D721Med (cell line): Measurements from ENCODE around the gene LRP2.
A peak's percentile ranks its signal among the peaks of the same experiment; 100 is the strongest.

Experiments
- DNase-seq: peaks from one replicate; pipeline ENCODE4 v3.0.0; 2011; ENCODE audit warnings: low spot score; ENCODE audit not compliant: insufficient read length
- FAIRE-seq: peaks from 2 replicates; lab custom pipeline; 2011; peaks lifted over from hg19 to GRCh38; lab: Jason Lieb, UNC
- CTCF ChIP-seq: IDR thresholded peaks from 2 replicates; pipeline ENCODE4 v1.5.1; 2012; ENCODE audit warnings: mild to moderate bottlenecking, control low read depth; ENCODE audit not compliant: insufficient read depth; ENCODE audit errors: missing control alignments

The LRP2 gene

DNA sequence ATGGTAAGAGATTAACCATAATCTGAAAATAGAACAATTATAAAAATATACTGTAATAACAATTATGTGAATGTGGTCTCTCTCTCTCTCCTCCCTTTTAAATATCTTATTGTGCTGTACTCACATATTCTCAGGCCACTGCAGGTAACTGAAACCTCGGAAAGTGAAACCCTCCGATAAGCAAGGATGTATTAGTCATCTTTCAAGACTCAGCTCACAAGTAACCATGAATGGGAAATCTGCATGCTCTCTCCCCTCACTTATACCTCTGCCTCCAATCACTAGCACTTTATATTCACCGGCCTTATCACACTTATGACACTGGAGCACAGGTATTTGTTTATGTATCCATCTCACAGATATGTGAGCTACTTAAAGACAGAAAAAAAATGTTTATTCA, 139.7 kb downstream of the LRP2 start:
- TF ChIP-seq CTCF = no peak
- no peak for FAIRE-seq
- no peak for DNase-seq

DNA sequence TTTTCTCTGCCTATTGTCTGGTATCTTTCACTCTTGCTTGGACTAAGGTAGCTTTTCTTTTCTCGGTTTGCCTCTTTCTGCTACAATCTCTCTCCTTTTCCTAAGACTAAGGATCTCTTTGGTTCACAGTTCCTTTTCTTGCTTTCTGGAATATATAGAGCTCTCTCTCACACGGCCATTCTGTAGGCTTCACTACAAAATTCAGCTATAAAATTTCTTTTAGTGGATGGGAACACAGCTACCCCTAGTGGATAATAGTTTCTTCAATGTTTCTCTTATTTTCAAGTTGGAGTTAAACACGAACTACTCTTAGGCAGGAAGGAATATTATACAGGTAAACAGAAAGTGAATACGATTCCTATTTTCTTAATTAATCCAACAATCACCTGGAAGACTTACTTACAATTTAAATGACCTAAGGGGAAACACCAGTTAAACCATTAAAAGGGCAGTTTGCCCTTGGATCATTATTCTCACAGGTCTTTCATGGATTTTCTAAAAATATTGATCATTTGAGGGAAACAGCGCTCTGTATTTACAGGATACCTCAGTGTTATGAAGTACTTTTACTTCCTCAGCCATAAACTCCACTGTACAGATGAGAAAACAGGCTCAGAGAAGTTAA, 140.5 kb downstream of the LRP2 start:
- FAIRE-seq (no peak), DNase-seq (no peak)
- peak; percentile 28 for TF ChIP-seq CTCF

DNA sequence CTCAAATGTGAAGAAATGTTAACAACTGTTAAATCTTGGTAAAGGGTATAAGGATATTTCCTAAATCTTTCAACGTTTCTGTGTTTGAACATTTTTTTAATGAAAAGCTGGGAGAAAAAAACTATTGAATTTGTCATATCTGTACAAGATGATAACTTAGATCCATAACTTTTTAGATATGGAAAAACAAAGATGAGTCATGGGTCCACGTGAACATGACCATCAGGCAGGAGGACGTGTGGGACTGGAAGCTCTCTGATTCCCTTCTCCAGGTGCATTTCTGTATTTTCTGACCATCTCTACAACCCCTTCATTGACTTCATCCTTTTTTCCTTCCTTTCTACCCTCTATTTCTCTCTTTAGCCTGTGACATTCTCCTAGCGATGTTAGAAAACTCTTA, 151.4 kb downstream of the LRP2 start:
- no peak for TF ChIP-seq CTCF
- no peak for DNase-seq
- no peak for FAIRE-seq

DNA sequence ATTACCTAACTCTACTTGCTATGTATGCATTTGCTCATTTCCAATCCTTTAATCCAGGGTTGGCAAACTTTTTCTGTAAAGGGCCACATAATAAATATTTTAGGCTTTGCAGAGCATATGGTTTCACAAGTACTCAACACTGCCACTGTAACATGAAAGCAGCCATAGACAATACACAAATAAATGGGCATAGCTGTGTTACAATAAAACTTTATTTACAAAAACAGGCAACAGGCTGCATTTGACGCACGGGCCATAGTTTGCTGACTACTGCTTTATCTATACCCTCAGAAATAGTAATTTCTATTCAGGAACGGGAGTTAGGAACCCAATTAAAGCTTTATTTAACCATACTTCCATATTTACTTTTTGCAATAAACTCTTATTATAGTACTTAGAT, 154.3 kb downstream of the LRP2 start:
- TF ChIP-seq CTCF = no peak
- no peak for FAIRE-seq
- DNase-seq = no peak

DNA sequence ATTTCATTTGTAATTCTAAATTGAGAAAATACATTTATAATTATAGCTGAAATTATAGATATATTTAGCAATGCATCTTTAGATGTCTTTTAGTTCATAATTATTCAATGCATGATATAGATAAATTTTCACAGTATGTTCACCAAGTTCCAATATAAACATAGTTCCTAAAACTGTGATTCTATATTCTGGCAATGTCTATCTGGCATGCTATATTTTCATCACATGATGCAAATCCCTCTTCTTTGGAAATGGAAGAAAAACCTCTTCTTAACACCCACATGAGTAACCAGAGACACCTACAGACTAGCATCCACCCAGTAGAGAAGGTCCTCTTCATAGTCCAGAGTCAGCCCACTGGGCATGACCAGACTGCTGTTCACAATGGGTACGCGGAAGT, 157.2 kb downstream of the LRP2 start:
- TF ChIP-seq CTCF = no peak
- FAIRE-seq (no peak), DNase-seq (no peak)

DNA sequence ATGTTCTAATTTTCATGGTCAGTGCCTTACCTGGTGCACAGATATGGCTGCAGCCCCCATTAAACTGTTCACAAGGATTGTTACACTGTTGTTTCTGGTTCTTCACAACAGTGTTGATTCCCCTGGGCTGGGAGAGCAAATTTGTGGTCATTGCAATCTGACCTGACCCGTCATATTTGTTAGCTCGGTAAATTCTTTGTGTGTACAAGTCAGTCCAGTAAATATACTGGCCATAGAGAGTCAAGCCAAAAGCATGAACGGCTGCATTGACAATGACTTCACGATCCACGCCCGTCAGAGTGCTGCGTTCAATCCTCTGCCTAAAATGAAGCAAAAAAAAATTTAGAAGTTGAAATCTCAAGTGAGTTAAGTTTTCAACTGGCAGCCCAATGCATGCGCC, 158.4 kb downstream of the LRP2 start:
- DNase-seq (no peak), FAIRE-seq (no peak)
- TF ChIP-seq CTCF = no peak

DNA sequence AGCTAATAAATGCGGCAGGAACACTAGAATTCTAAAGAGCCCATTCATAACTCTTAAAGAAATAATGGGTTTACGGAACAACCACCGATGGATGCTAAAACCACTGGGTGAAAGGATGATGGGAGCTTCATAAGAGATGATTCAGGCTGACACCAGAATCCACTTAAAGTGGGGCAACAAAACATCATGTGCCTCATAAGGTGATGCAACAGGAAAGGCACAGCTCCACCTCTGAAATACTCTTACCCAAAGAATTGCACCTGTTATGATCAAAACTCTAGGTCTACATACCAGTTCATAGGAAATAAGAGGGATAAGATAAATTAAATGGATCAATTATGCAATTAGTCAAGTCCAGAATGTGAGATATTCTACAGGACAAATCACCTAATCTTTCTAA, 161.6 kb downstream of the LRP2 start:
- no peak for TF ChIP-seq CTCF
- no peak for FAIRE-seq
- DNase-seq = no peak
